HEK293 (cell line): ENCODE measurements around the gene CD37.
A peak's percentile ranks its signal among the peaks of the same experiment; 100 is the strongest.
"Not testable (repeated sequence)": the region's sequence is repeated elsewhere in the genome, so short reads cannot be mapped to it uniquely, and the experiment has no call there.

Source experiments
- CTCF ChIA-PET: fragments of 350-600 bp; formaldehyde crosslinking; extraction: SDS; loops from one replicate; lab custom pipeline; 2021; ENCODE audit warnings: antibody characterized with exemption; lab: Yijun Ruan, JAX
- POLR2A ChIA-PET: fragments of 300-600 bp; formaldehyde crosslinking; extraction: SDS; loops from one replicate; lab custom pipeline; 2020; ENCODE audit warnings: antibody characterized with exemption, inconsistent platforms; lab: Yijun Ruan, JAX
- H3K27ac ChIP-seq: fragments of 200-500 bp; sonication (Bioruptor generic); 2 replicates; pipeline ENCODE4 v1.5.1; 2014; ENCODE audit warnings: low read depth, low read length, control low read depth, inconsistent platforms; ENCODE audit errors: extremely low read depth
- H3K36me3 ChIP-seq, 2 experiments: fragments of 200-500 bp in 1 of 2; sonication (Bioruptor generic) in 1 of 2; 1 replicate in 1 of 2; 2 replicates in 1 of 2; pipeline ENCODE4 v1.5.1; 2014 to 2017; ENCODE audit warnings: inconsistent platforms in 2 of 2, low read length in 2 of 2; ENCODE audit not compliant: control insufficient read depth in 2 of 2, insufficient read depth in 1 of 2
- H3K4me1 ChIP-seq: fragments of 200-500 bp; sonication (Bioruptor generic); 2 replicates; pipeline ENCODE4 v1.5.1; 2014; ENCODE audit warnings: mild to moderate bottlenecking, low read length, inconsistent platforms; ENCODE audit not compliant: control insufficient read depth, insufficient read depth
- H3K4me3 ChIP-seq: 2 replicates; pipeline ENCODE4 v1.5.1; 2011; ENCODE audit warnings: low read depth, mild to moderate bottlenecking, control low read depth, low read length, moderate library complexity
- H3K9me3 ChIP-seq: fragments of 200-500 bp; sonication (Bioruptor generic); 2 replicates; pipeline ENCODE4 v1.5.1; 2014; ENCODE audit warnings: low read depth, low read length, inconsistent platforms; ENCODE audit not compliant: control insufficient read depth, insufficient read depth
- KLF16 ChIP-seq: fragments of 450-650 bp; formaldehyde crosslinking; IDR thresholded peaks from 2 replicates; pipeline ENCODE4 v1.5.1; 2017; ENCODE audit warnings: missing biosample characterization, missing genetic modification characterization
- YY2 ChIP-seq: fragments of 450-650 bp; formaldehyde crosslinking; IDR thresholded peaks from 2 replicates; pipeline ENCODE4 v1.5.1; 2016; ENCODE audit warnings: missing biosample characterization, missing genetic modification characterization
- ZFP3 ChIP-seq: fragments of 450-650 bp; formaldehyde crosslinking; IDR thresholded peaks from 2 replicates; pipeline ENCODE4 v1.5.1; 2016; ENCODE audit warnings: low read depth, missing biosample characterization, missing genetic modification characterization
- ZFP69B ChIP-seq: fragments of 450-650 bp; formaldehyde crosslinking; IDR thresholded peaks from 2 replicates; pipeline ENCODE4 v1.5.1; 2016; ENCODE audit warnings: missing biosample characterization, missing genetic modification characterization
- ZNF10 ChIP-seq: fragments of 450-650 bp; formaldehyde crosslinking; IDR thresholded peaks from 2 replicates; pipeline ENCODE4 v1.5.1; 2017; ENCODE audit warnings: missing biosample characterization, missing genetic modification characterization
- ZNF155 ChIP-seq: fragments of 450-650 bp; formaldehyde crosslinking; IDR thresholded peaks from 2 replicates; pipeline ENCODE4 v1.5.1; 2016; ENCODE audit warnings: missing biosample characterization, missing genetic modification characterization
- ZNF169 ChIP-seq: fragments of 450-650 bp; formaldehyde crosslinking; IDR thresholded peaks from 2 replicates; pipeline ENCODE4 v1.5.1; 2016; ENCODE audit warnings: missing biosample characterization, missing genetic modification characterization
- ZNF223 ChIP-seq: fragments of 450-650 bp; formaldehyde crosslinking; IDR thresholded peaks from 2 replicates; pipeline ENCODE4 v1.5.1; 2016; ENCODE audit warnings: missing biosample characterization, missing genetic modification characterization
- ZNF23 ChIP-seq: fragments of 450-650 bp; formaldehyde crosslinking; IDR thresholded peaks from 2 replicates; pipeline ENCODE4 v1.5.1; 2016; ENCODE audit warnings: missing biosample characterization, missing genetic modification characterization, borderline replicate concordance
- ZNF280D ChIP-seq: fragments of 450-650 bp; formaldehyde crosslinking; IDR thresholded peaks from 2 replicates; pipeline ENCODE4 v1.5.1; 2016; ENCODE audit warnings: missing biosample characterization, missing genetic modification characterization
- ZNF292 ChIP-seq: fragments of 450-650 bp; formaldehyde crosslinking; IDR thresholded peaks from 2 replicates; pipeline ENCODE4 v1.5.1; 2016; ENCODE audit warnings: low read depth, missing biosample characterization, missing genetic modification characterization, borderline replicate concordance
- ZNF362 ChIP-seq: fragments of 450-650 bp; formaldehyde crosslinking; IDR thresholded peaks from 2 replicates; pipeline ENCODE4 v1.5.1; 2016; ENCODE audit warnings: missing biosample characterization, missing genetic modification characterization
- ZNF404 ChIP-seq: fragments of 450-650 bp; formaldehyde crosslinking; IDR thresholded peaks from 2 replicates; pipeline ENCODE4 v1.5.1; 2017; ENCODE audit warnings: missing biosample characterization, missing genetic modification characterization
- ZNF558 ChIP-seq: fragments of 450-650 bp; formaldehyde crosslinking; IDR thresholded peaks from 2 replicates; pipeline ENCODE4 v1.5.1; 2016; ENCODE audit warnings: missing biosample characterization, missing genetic modification characterization
- ZNF585B ChIP-seq: fragments of 450-650 bp; formaldehyde crosslinking; IDR thresholded peaks from 2 replicates; pipeline ENCODE4 v1.5.1; 2016; ENCODE audit warnings: missing biosample characterization, missing genetic modification characterization
- ZNF629 ChIP-seq: fragments of 450-650 bp; formaldehyde crosslinking; IDR thresholded peaks from 2 replicates; pipeline ENCODE4 v1.5.1; 2017; ENCODE audit warnings: missing biosample characterization, missing genetic modification characterization
- ZNF645 ChIP-seq: fragments of 450-650 bp; formaldehyde crosslinking; IDR thresholded peaks from 2 replicates; pipeline ENCODE4; 2016; ENCODE audit warnings: missing biosample characterization, missing genetic modification characterization
- ZNF707 ChIP-seq: fragments of 450-650 bp; formaldehyde crosslinking; IDR thresholded peaks from 2 replicates; pipeline ENCODE4 v1.5.1; 2016; ENCODE audit warnings: missing biosample characterization, missing genetic modification characterization
- ZXDB ChIP-seq: fragments of 450-650 bp; formaldehyde crosslinking; IDR thresholded peaks from 2 replicates; pipeline ENCODE4 v1.5.1; 2016; ENCODE audit warnings: missing biosample characterization, missing genetic modification characterization
- TF ChIP-seq, protein P1 (sequence below): fragments of 450-650 bp; formaldehyde crosslinking; IDR thresholded peaks from 2 replicates; pipeline ENCODE4 v1.5.1; 2016; ENCODE audit warnings: missing biosample characterization, missing genetic modification characterization
- TF ChIP-seq, protein P2 (sequence below): fragments of 450-650 bp; formaldehyde crosslinking; IDR thresholded peaks from 2 replicates; pipeline ENCODE4 v1.5.1; 2017; ENCODE audit warnings: missing biosample characterization, missing genetic modification characterization

Gene CD37

DNA sequence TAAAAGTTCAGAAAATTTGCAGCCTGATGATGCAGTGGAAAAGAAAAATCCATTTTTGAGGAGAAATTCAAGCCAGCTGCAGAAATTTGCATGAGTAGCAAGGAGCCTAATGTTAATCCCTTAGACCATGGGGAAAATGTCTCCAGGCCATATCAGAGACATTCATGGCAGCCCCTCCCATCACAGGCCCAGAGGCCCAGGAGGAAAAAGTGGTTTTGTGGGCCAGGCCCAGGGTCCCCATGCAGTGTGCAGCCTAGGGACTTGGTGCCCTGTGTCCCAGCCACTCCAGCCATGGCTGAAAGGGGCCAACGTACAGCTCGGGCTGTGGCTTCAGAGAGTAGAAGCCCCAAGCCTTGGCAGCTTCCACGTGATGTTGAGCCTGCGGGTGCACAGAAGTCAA, 47.0 kb upstream of the CD37 start:
- CTCF ChIA-PET: interaction anchor here (2.5 kb wide), 1 partner anchor 13 kb away, joined by 17 read pairs; no protein-coding TSS in a partner anchor
- peak; percentile 89 for TF ChIP-seq ZNF585B (tag by site-specific recombination)
- TF ChIP-seq, all 188 proteins: peak for 1; not testable (repeated sequence) for 187
- H3K9me3 ChIP-seq, H3K4me3 ChIP-seq, POLR2A ChIA-PET, H3K4me1 ChIP-seq, H3K27ac ChIP-seq, H3K36me3 ChIP-seq: not testable (repeated sequence)

DNA sequence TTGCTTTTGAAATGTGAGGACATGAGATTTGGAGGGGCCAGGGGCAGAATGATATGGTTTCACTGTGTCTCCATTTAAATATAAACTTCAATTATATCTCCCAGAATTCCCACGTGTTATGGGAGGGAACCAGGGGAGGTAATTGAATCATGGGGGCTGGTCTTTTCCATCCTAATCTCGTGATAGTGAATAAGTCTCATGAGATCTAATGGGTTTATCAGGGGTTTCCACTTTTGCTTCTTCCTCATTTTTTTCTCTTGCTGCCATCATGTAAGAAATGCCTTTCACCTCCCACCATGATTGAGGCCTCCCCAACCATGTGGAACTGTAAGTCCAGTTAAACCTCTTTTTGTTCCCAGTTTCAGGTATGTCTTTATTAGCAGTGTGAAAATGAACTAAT, 45.9 kb upstream of the CD37 start:
- H3K4me1 ChIP-seq, H3K36me3 ChIP-seq, H3K27ac ChIP-seq, H3K9me3 ChIP-seq, POLR2A ChIA-PET, H3K4me3 ChIP-seq: not testable (repeated sequence)
- CTCF ChIA-PET: interaction anchor here (0.7 to 2.5 kb wide), 4 partner anchors 12 to 184 kb away, joined by 3 to 17 read pairs (median 3); no protein-coding TSS in a partner anchor

DNA sequence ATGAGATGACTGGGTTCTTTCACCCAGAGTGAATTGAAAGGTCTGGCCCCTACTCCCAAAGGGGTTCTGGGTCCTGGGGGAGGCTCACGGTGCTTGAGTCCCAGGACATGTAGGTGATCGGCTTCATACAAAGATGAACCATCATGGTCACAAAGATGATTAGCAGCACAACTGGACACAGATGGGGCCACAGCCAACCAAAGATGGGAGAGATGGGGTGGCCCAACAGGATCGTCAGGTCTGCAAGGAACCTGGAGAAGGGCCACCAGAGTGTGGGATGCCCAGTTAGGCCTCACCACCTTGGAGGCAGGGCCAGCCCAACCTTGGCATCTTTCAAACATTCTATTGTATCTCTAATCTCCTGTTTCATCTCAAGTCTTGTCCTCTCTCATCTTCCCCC, 44.7 kb upstream of the CD37 start:
- no peaks in the 10 kb centered on the region for H3K4me1 ChIP-seq
- H3K4me3 ChIP-seq: no peak overlapping the region
- peaks cover 0 to 3% of the 10 kb centered on the region in 2 experiments; a peak in 1 of 3 replicates for H3K36me3 ChIP-seq
- ChIA-PET CTCF (interaction anchor here (2.5 kb wide), 1 partner anchor 11 kb away, joined by 17 read pairs; no protein-coding TSS in a partner anchor), POLR2A (no interaction called here)
- no peak overlapping the region for H3K27ac ChIP-seq
- no peaks in the 10 kb centered on the region for H3K9me3 ChIP-seq
- TF ChIP-seq ZFP3 (tag by site-specific recombination) (no peak), ZNF223 (tag by site-specific recombination) (no peak), ZXDB (tag by site-specific recombination) (no peak), ZNF292 (tag by site-specific recombination) (no peak), ZNF558 (tag by site-specific recombination) (no peak), ZNF155 (tag by site-specific recombination) (no peak), ZNF10 (tag by site-specific recombination) (no peak), ZNF404 (no peak), KLF16 (tag by site-specific recombination) (no peak), ZNF23 (tag by site-specific recombination) (no peak), ZNF280D (tag by site-specific recombination) (no peak), ZNF169 (no peak), ZNF362 (no peak), ZNF707 (tag by site-specific recombination) (no peak), ZFP69B (tag by site-specific recombination) (no peak), ZNF645 (tag by site-specific recombination) (no peak), ZNF629 (no peak), YY2 (no peak)
- TF ChIP-seq, protein P1, sequence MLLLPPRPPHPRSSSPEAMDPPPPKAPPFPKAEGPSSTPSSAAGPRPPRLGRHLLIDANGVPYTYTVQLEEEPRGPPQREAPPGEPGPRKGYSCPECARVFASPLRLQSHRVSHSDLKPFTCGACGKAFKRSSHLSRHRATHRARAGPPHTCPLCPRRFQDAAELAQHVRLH (tag by site-specific recombination): no peak
- TF ChIP-seq, protein P2, sequence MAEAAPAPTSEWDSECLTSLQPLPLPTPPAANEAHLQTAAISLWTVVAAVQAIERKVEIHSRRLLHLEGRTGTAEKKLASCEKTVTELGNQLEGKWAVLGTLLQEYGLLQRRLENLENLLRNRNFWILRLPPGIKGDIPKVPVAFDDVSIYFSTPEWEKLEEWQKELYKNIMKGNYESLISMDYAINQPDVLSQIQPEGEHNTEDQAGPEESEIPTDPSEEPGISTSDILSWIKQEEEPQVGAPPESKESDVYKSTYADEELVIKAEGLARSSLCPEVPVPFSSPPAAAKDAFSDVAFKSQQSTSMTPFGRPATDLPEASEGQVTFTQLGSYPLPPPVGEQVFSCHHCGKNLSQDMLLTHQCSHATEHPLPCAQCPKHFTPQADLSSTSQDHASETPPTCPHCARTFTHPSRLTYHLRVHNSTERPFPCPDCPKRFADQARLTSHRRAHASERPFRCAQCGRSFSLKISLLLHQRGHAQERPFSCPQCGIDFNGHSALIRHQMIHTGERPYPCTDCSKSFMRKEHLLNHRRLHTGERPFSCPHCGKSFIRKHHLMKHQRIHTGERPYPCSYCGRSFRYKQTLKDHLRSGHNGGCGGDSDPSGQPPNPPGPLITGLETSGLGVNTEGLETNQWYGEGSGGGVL (tag by site-specific recombination): no peak
